B cell (primary cell): Measurements from ENCODE around the gene TIMM8B.

ENCODE experiments used
- EZH2 ChIP-seq: IDR thresholded peaks from 2 replicates; pipeline ENCODE4 v1.6.1; 2012; ENCODE audit warnings: borderline replicate concordance, low read depth, mild to moderate bottlenecking, moderate library complexity, low read length; ENCODE audit not compliant: insufficient read depth, poor library complexity, severe bottlenecking
- TF ChIP-seq, protein P1 (sequence below): fragments of 200-600 bp; IDR thresholded peaks from one replicate; pipeline ENCODE4 v1.8.0; 2022; ENCODE audit warnings: antibody characterized with exemption, mild to moderate bottlenecking

DNA sequence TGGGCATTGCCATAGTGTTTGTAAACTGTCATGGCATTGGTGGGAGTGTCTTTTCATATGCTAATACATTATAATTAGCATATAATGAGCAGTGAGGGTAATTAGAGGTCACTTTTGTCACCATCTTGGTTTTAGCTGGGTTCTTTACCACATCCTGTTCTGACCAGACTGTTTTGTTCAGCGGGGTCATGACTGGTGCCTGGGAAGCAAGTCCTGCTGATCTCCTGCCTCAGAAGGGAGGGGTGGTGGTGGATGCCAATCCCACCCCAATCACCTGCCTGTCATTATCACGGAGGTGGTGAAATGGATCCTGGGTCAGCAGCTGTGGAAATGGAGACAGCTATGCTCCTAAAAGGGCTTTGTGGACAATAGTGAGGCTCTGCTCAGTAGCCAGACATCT lies 46.2 kb upstream of the TIMM8B start:
- TF ChIP-seq, protein P1, sequence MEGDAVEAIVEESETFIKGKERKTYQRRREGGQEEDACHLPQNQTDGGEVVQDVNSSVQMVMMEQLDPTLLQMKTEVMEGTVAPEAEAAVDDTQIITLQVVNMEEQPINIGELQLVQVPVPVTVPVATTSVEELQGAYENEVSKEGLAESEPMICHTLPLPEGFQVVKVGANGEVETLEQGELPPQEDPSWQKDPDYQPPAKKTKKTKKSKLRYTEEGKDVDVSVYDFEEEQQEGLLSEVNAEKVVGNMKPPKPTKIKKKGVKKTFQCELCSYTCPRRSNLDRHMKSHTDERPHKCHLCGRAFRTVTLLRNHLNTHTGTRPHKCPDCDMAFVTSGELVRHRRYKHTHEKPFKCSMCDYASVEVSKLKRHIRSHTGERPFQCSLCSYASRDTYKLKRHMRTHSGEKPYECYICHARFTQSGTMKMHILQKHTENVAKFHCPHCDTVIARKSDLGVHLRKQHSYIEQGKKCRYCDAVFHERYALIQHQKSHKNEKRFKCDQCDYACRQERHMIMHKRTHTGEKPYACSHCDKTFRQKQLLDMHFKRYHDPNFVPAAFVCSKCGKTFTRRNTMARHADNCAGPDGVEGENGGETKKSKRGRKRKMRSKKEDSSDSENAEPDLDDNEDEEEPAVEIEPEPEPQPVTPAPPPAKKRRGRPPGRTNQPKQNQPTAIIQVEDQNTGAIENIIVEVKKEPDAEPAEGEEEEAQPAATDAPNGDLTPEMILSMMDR: no peak
- TF ChIP-seq EZH2: no peak
